ENCODE measurements around the gene FBN1.

Gene FBN1

GRCh38 chr15:48546296-48546695 lies 99.2 kb downstream of the FBN1 start:
- Histone ChIP-seq H3K4me3 (ENCODE audit: insufficient read depth, low read depth, low read length) (no peak overlapping the region), H3K9me3 (ENCODE audit: control insufficient read depth, low read length) (no peaks in the 10 kb centered on the region), H3K27ac (ENCODE audit: insufficient read depth, low read depth, low read length, poor library complexity, severe bottlenecking) (no peak overlapping the region), H3K36me3 (ENCODE audit: control insufficient read depth, insufficient read depth, low read length) (no peaks in the 10 kb centered on the region), H3K27me3 (ENCODE audit: control insufficient read depth, insufficient read depth, low read length, poor library complexity, severe bottlenecking) (no peaks in the 10 kb centered on the region), H3K4me1 (ENCODE audit: control insufficient read depth, insufficient read depth, low read length) (no peaks in the 10 kb centered on the region)
- WGBS, 2 experiments: 94 to 95% methylated on average over 3 of the region's 3 CpGs

- Histone ChIP-seq H3K9me3 (ENCODE audit: control insufficient read depth, low read length) (no peaks in the 10 kb centered on the region), H3K4me1 (ENCODE audit: control insufficient read depth, insufficient read depth, low read length) (no peaks in the 10 kb centered on the region), H3K4me3 (ENCODE audit: insufficient read depth, low read depth, low read length) (no peak overlapping the region), H3K27ac (ENCODE audit: insufficient read depth, low read depth, low read length, poor library complexity, severe bottlenecking) (no peak overlapping the region), H3K36me3 (ENCODE audit: control insufficient read depth, insufficient read depth, low read length) (no peaks in the 10 kb centered on the region), H3K27me3 (ENCODE audit: control insufficient read depth, insufficient read depth, low read length, poor library complexity, severe bottlenecking) (no peaks in the 10 kb centered on the region)
- WGBS, 2 experiments: 97 to 100% methylated on average over 1 to 2 of the region's 2 CpGs
Measured at GRCh38 chr15:48544778-48545177, 100.7 kb downstream of the FBN1 start.

- no peaks in the 10 kb centered on the region for H3K9me3 ChIP-seq (ENCODE audit: control insufficient read depth, low read length)
- WGBS, 2 experiments: 90 to 96% methylated on average over 9 of the region's 10 CpGs
- no peaks in the 10 kb centered on the region for H3K4me1 ChIP-seq (ENCODE audit: control insufficient read depth, insufficient read depth, low read length)
- no peaks in the 10 kb centered on the region for H3K27me3 ChIP-seq (ENCODE audit: control insufficient read depth, insufficient read depth, low read length, poor library complexity, severe bottlenecking)
- no peak overlapping the region for H3K27ac ChIP-seq (ENCODE audit: insufficient read depth, low read depth, low read length, poor library complexity, severe bottlenecking)
- no peak overlapping the region for H3K4me3 ChIP-seq (ENCODE audit: insufficient read depth, low read depth, low read length)
- H3K36me3 ChIP-seq (ENCODE audit: control insufficient read depth, insufficient read depth, low read length): no peaks in the 10 kb centered on the region
Measured at GRCh38 chr15:48541341-48542278, 103.9 kb downstream of the FBN1 start.

- Histone ChIP-seq H3K4me3 (ENCODE audit: insufficient read depth, low read depth, low read length) (no peak overlapping the region), H3K9me3 (ENCODE audit: control insufficient read depth, low read length) (no peaks in the 10 kb centered on the region), H3K36me3 (ENCODE audit: control insufficient read depth, insufficient read depth, low read length) (no peaks in the 10 kb centered on the region), H3K27ac (ENCODE audit: insufficient read depth, low read depth, low read length, poor library complexity, severe bottlenecking) (no peak overlapping the region), H3K27me3 (ENCODE audit: control insufficient read depth, insufficient read depth, low read length, poor library complexity, severe bottlenecking) (no peaks in the 10 kb centered on the region), H3K4me1 (ENCODE audit: control insufficient read depth, insufficient read depth, low read length) (no peaks in the 10 kb centered on the region)
- WGBS, 2 experiments: 86 to 100% methylated on average over 1 to 2 of the region's 2 CpGs
Measured at GRCh38 chr15:48540756-48541155, 104.8 kb downstream of the FBN1 start.

- 89 to 91% methylated on average over 3 of the region's 3 CpGs for WGBS, 2 experiments
- Histone ChIP-seq H3K9me3 (ENCODE audit: control insufficient read depth, low read length) (no peaks in the 10 kb centered on the region), H3K4me3 (ENCODE audit: insufficient read depth, low read depth, low read length) (no peak overlapping the region), H3K27me3 (ENCODE audit: control insufficient read depth, insufficient read depth, low read length, poor library complexity, severe bottlenecking) (no peaks in the 10 kb centered on the region), H3K36me3 (ENCODE audit: control insufficient read depth, insufficient read depth, low read length) (no peaks in the 10 kb centered on the region), H3K27ac (ENCODE audit: insufficient read depth, low read depth, low read length, poor library complexity, severe bottlenecking) (no peak overlapping the region), H3K4me1 (ENCODE audit: control insufficient read depth, insufficient read depth, low read length) (no peaks in the 10 kb centered on the region)
Measured at GRCh38 chr15:48538941-48539340, 106.6 kb downstream of the FBN1 start.

- no peaks in the 10 kb centered on the region for H3K27me3 ChIP-seq (ENCODE audit: control insufficient read depth, insufficient read depth, low read length, poor library complexity, severe bottlenecking)
- 95 to 97% methylated on average over 14 to 15 of the region's 16 CpGs for WGBS, 2 experiments
- no peaks in the 10 kb centered on the region for H3K4me1 ChIP-seq (ENCODE audit: control insufficient read depth, insufficient read depth, low read length)
- no peak overlapping the region for H3K27ac ChIP-seq (ENCODE audit: insufficient read depth, low read depth, low read length, poor library complexity, severe bottlenecking)
- no peak overlapping the region for H3K4me3 ChIP-seq (ENCODE audit: insufficient read depth, low read depth, low read length)
- H3K9me3 ChIP-seq (ENCODE audit: control insufficient read depth, low read length): no peaks in the 10 kb centered on the region
- no peaks in the 10 kb centered on the region for H3K36me3 ChIP-seq (ENCODE audit: control insufficient read depth, insufficient read depth, low read length)
Measured at GRCh38 chr15:48537271-48538113, 108.0 kb downstream of the FBN1 start.

- Histone ChIP-seq H3K36me3 (ENCODE audit: control insufficient read depth, insufficient read depth, low read length) (no peaks in the 10 kb centered on the region), H3K4me1 (ENCODE audit: control insufficient read depth, insufficient read depth, low read length) (no peaks in the 10 kb centered on the region), H3K4me3 (ENCODE audit: insufficient read depth, low read depth, low read length) (no peak overlapping the region), H3K27me3 (ENCODE audit: control insufficient read depth, insufficient read depth, low read length, poor library complexity, severe bottlenecking) (no peaks in the 10 kb centered on the region), H3K9me3 (ENCODE audit: control insufficient read depth, low read length) (no peaks in the 10 kb centered on the region), H3K27ac (ENCODE audit: insufficient read depth, low read depth, low read length, poor library complexity, severe bottlenecking) (no peak overlapping the region)
- 92 to 100% methylated on average over 3 of the region's 3 CpGs for WGBS, 2 experiments
Measured at GRCh38 chr15:48536681-48537091, 108.8 kb downstream of the FBN1 start.

- Histone ChIP-seq H3K9me3 (ENCODE audit: control insufficient read depth, low read length) (no peaks in the 10 kb centered on the region), H3K27ac (ENCODE audit: insufficient read depth, low read depth, low read length, poor library complexity, severe bottlenecking) (no peak overlapping the region), H3K27me3 (ENCODE audit: control insufficient read depth, insufficient read depth, low read length, poor library complexity, severe bottlenecking) (no peaks in the 10 kb centered on the region), H3K36me3 (ENCODE audit: control insufficient read depth, insufficient read depth, low read length) (no peaks in the 10 kb centered on the region), H3K4me3 (ENCODE audit: insufficient read depth, low read depth, low read length) (no peak overlapping the region), H3K4me1 (ENCODE audit: control insufficient read depth, insufficient read depth, low read length) (no peaks in the 10 kb centered on the region)
- WGBS, 2 experiments: 100% methylated on average over 2 of the region's 2 CpGs; no CpG with 5 or more reads in 1 of the 2 experiments
Measured at GRCh38 chr15:48533982-48534381, 111.5 kb downstream of the FBN1 start.

- H3K27me3 ChIP-seq (ENCODE audit: control insufficient read depth, insufficient read depth, low read length, poor library complexity, severe bottlenecking): no peaks in the 10 kb centered on the region
- H3K9me3 ChIP-seq (ENCODE audit: control insufficient read depth, low read length): no peaks in the 10 kb centered on the region
- H3K4me1 ChIP-seq (ENCODE audit: control insufficient read depth, insufficient read depth, low read length): no peaks in the 10 kb centered on the region
- no peak overlapping the region for H3K27ac ChIP-seq (ENCODE audit: insufficient read depth, low read depth, low read length, poor library complexity, severe bottlenecking)
- no peaks in the 10 kb centered on the region for H3K36me3 ChIP-seq (ENCODE audit: control insufficient read depth, insufficient read depth, low read length)
- H3K4me3 ChIP-seq (ENCODE audit: insufficient read depth, low read depth, low read length): no peak overlapping the region
Measured at GRCh38 chr15:48532946-48533345, 112.6 kb downstream of the FBN1 start.

GRCh38 chr15:48530528-48530927 lies 115.0 kb downstream of the FBN1 start:
- H3K4me3 ChIP-seq (ENCODE audit: insufficient read depth, low read depth, low read length): no peak overlapping the region
- H3K27me3 ChIP-seq (ENCODE audit: control insufficient read depth, insufficient read depth, low read length, poor library complexity, severe bottlenecking): no peaks in the 10 kb centered on the region
- WGBS, 2 experiments: 93 to 95% methylated on average over 4 of the region's 4 CpGs
- no peaks in the 10 kb centered on the region for H3K4me1 ChIP-seq (ENCODE audit: control insufficient read depth, insufficient read depth, low read length)
- H3K9me3 ChIP-seq (ENCODE audit: control insufficient read depth, low read length): no peaks in the 10 kb centered on the region
- H3K27ac ChIP-seq (ENCODE audit: insufficient read depth, low read depth, low read length, poor library complexity, severe bottlenecking): no peak overlapping the region
- no peaks in the 10 kb centered on the region for H3K36me3 ChIP-seq (ENCODE audit: control insufficient read depth, insufficient read depth, low read length)

All from ectodermal cell (in vitro differentiated cells).